ENCODE data around the gene CSF3. TPM values are rescaled to one million over a fixed set of nuclear protein-coding genes. Genes with fewer than 3 reads are reported as not detected.

CSF3 gene
- total and polyA plus RNA-seq, 11 donors: 0.14 to 1.3 (median 0.63) TPM; not detected in 7

DNA sequence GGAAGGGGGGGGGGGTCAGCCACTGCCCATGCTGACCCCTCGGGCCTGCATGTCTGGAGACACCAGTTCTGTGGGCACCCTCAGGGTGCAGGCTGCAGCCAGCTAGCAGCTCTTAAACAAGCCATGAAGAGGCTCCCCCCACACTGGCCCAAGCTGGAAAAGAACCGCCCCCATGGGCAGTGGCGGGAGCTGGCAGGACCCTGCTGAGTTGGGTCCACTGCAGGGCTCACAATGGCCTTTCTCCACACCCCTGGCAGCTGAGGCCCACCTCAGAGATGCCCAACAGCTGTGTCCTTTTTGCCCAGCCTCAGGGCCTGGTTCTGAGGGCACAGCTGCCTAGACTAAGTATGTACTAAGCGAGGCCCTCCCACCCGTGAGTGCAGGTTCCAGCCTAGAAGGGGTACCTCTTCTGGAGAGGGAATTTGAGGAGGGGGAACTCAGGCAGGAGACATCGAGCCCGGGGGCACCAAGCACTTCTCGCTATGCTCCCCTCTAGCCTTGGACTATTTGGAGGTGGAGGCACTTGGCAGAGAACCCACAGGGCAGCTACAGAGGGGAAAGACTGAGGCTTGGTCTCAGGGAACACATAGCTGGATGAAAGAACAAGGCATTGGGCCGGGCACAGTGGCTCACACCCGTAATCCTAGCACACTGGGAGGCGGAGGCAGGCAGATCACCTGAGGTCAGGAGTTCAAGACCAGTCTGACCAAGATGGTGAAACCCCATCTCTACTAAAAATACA is 50.7 kb downstream of the CSF3 start:
- Histone ChIP-seq H3K4me1 (peaks cover 22 to 80% (median 68%) of the 10 kb centered on the region in 12 donors), H3K27me3 (no peaks in the 10 kb centered on the region), H3K9me3 (no peaks in the 10 kb centered on the region), H3K4me3 (peak overlapping the region in 9 of 12 donors; percentile 78 to 100 (median 96)), H3K36me3 (no peaks in the 10 kb centered on the region), H3K27ac (peak overlapping the region; percentile 64 to 100 (median 98))
- peak in 3 of 5 donors; percentile 19 to 62 (median 29) for DNase-seq
- WGBS, 4 donors: 57 to 68% (median 62%) methylated on average over 9 to 11 of the region's 11 CpGs
- TF ChIP-seq, protein P1, sequence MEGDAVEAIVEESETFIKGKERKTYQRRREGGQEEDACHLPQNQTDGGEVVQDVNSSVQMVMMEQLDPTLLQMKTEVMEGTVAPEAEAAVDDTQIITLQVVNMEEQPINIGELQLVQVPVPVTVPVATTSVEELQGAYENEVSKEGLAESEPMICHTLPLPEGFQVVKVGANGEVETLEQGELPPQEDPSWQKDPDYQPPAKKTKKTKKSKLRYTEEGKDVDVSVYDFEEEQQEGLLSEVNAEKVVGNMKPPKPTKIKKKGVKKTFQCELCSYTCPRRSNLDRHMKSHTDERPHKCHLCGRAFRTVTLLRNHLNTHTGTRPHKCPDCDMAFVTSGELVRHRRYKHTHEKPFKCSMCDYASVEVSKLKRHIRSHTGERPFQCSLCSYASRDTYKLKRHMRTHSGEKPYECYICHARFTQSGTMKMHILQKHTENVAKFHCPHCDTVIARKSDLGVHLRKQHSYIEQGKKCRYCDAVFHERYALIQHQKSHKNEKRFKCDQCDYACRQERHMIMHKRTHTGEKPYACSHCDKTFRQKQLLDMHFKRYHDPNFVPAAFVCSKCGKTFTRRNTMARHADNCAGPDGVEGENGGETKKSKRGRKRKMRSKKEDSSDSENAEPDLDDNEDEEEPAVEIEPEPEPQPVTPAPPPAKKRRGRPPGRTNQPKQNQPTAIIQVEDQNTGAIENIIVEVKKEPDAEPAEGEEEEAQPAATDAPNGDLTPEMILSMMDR (IDR thresholded peaks at IDR 0.05): no peak
- no peak for TF ChIP-seq POLR2A (IDR thresholded peaks at IDR 0.05)
- no peak for ATAC-seq
- intact Hi-C loops (cut with DNase I): loop anchor here in 2 of 10 donors (5.0 kb wide), 1 partner anchor 46 kb away; no protein-coding TSS in a partner anchor

Small RNAs within 50 kb of the gene (microRNA-seq; reads per million reads assigned to microRNA genes)
- 0 to 1.2 (median 0.56) reads per million in 4 donors for gene MIR6884

Other genes starting within 250 kb of the CSF3 start
- 1 to 10 TPM in 2 of 9 donors, under 1 TPM in 7; 0.07 to 6.9 (median 0.22) TPM for gene IKZF3, start 151.1 kb upstream of the CSF3 start, total RNA-seq
- gene IKZF3, start 151.1 kb upstream of the CSF3 start, polyA plus RNA-seq: under 1 TPM; 0.08 to 0.11 TPM
- not detected for gene ZPBP2, start 147.2 kb upstream of the CSF3 start, total RNA-seq
- not detected for gene ZPBP2, start 147.2 kb upstream of the CSF3 start, polyA plus RNA-seq
- 1 to 10 TPM; 1.6 to 5.3 (median 2.8) TPM for gene GSDMB, start 96.8 kb upstream of the CSF3 start, total RNA-seq
- 1 to 10 TPM; 2.0 to 4.7 TPM for gene GSDMB, start 96.8 kb upstream of the CSF3 start, polyA plus RNA-seq
- 100 to 1,000 TPM in 1 of 9 donors, 10 to 100 TPM in 8; 40.0 to 111 (median 59.2) TPM for gene ORMDL3, start 87.8 kb upstream of the CSF3 start, total RNA-seq
- 10 to 100 TPM; 49.9 to 64.0 TPM for gene ORMDL3, start 87.8 kb upstream of the CSF3 start, polyA plus RNA-seq
- gene LRRC3C, start 87.7 kb upstream of the CSF3 start, total RNA-seq: not detected
- not detected for gene LRRC3C, start 87.7 kb upstream of the CSF3 start, polyA plus RNA-seq
- 1 to 10 TPM in 2 of 9 donors, under 1 TPM in 5, not detected in 2; 0.35 to 3.7 (median 0.52) TPM for gene GSDMA, start 52.4 kb upstream of the CSF3 start, total RNA-seq
- under 1 TPM in 1 of 2 donors, not detected in 1; 0.08 TPM for gene GSDMA, start 52.4 kb upstream of the CSF3 start, polyA plus RNA-seq
- 100 to 1,000 TPM in 2 of 9 donors, 10 to 100 TPM in 7; 68.9 to 117 (median 83.3) TPM for gene PSMD3, start 34.6 kb upstream of the CSF3 start, total RNA-seq
- gene PSMD3, start 34.6 kb upstream of the CSF3 start, polyA plus RNA-seq: 100 to 1,000 TPM in 1 of 2 donors, 10 to 100 TPM in 1; 72.6 to 142 TPM
- gene MED24, start 39.0 kb downstream of the CSF3 start, total RNA-seq: 10 to 100 TPM; 51.1 to 75.4 (median 58.3) TPM
- 10 to 100 TPM; 52.7 to 61.8 TPM for gene MED24, start 39.0 kb downstream of the CSF3 start, polyA plus RNA-seq
- gene THRA, start 47.5 kb downstream of the CSF3 start, total RNA-seq: 100 to 1,000 TPM in 1 of 9 donors, 10 to 100 TPM in 8; 63.2 to 105 (median 73.2) TPM
- 10 to 100 TPM; 50.6 to 56.2 TPM for gene THRA, start 47.5 kb downstream of the CSF3 start, polyA plus RNA-seq
- gene NR1D1, start 85.1 kb downstream of the CSF3 start, total RNA-seq: 10 to 100 TPM in 6 of 9 donors, 1 to 10 TPM in 3; 5.8 to 36.1 (median 21.8) TPM
- 10 to 100 TPM in 1 of 2 donors, 1 to 10 TPM in 1; 6.1 to 20.2 TPM for gene NR1D1, start 85.1 kb downstream of the CSF3 start, polyA plus RNA-seq
- gene MSL1, start 106.5 kb downstream of the CSF3 start, total RNA-seq: 10 to 100 TPM; 32.0 to 54.1 (median 45.1) TPM
- gene MSL1, start 106.5 kb downstream of the CSF3 start, polyA plus RNA-seq: 10 to 100 TPM; 32.2 to 54.7 TPM
- gene CASC3, start 125.1 kb downstream of the CSF3 start, total RNA-seq: 10 to 100 TPM; 26.5 to 54.3 (median 42.2) TPM
- gene CASC3, start 125.1 kb downstream of the CSF3 start, polyA plus RNA-seq: 10 to 100 TPM; 27.9 to 33.4 TPM
- 1 to 10 TPM; 2.2 to 4.8 (median 2.9) TPM for gene RAPGEFL1, start 162.0 kb downstream of the CSF3 start, total RNA-seq
- gene RAPGEFL1, start 162.0 kb downstream of the CSF3 start, polyA plus RNA-seq: 1 to 10 TPM; 3.3 to 6.6 TPM
- gene WIPF2, start 203.9 kb downstream of the CSF3 start, total RNA-seq: 10 to 100 TPM in 6 of 9 donors, 1 to 10 TPM in 3; 8.4 to 17.6 (median 11.2) TPM
- gene WIPF2, start 203.9 kb downstream of the CSF3 start, polyA plus RNA-seq: 10 to 100 TPM in 1 of 2 donors, 1 to 10 TPM in 1; 6.6 to 12.2 TPM

Data from heart left ventricle (tissue), 16 donors.